Measurements from ENCODE around the gene NPSR1. TPM values are rescaled to one million over a fixed set of nuclear protein-coding genes. Genes with fewer than 3 reads are reported as not detected.

The NPSR1 gene
- total RNA-seq, 1 donor from 2014 or later: not detected

DNA sequence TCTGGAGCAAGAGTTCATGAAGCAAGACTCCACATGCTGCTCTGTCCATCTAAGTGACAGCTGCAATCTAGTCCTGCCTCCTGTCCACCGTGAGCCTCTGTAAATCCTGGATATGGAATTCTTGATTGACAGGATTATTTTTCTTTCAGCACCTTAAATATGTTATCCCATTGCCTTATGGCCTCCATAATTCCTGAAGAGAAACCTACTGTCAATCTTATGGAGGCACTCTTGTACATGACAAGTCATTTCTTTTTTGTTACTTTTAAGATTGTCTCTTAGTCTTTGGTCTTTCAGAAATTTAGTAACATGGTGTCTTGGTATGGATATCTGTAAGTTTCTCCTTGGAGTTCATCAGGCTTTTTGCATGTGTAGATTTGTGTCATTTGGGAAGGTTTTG, 82.8 kb downstream of the NPSR1 start:
- Mint-ChIP-seq H3K4me1 (ENCODE audit: low read depth) (no peaks in the 10 kb centered on the region), H3K4me3 (ENCODE audit: low read depth) (no peak overlapping the region), H3K27me3 (no peaks in the 10 kb centered on the region), H3K9me3 (ENCODE audit: low read depth) (peaks cover 23% of the 10 kb centered on the region), H3K27ac (no peak overlapping the region), H3K36me3 (ENCODE audit: insufficient read depth) (no peaks in the 10 kb centered on the region)
- DNase-seq (ENCODE audit: low spot score, unreplicated experiment): no peak
- TF ChIP-seq CTCF (IDR thresholded peaks at IDR 0.05; ENCODE audit: unreplicated experiment): no peak

DNA sequence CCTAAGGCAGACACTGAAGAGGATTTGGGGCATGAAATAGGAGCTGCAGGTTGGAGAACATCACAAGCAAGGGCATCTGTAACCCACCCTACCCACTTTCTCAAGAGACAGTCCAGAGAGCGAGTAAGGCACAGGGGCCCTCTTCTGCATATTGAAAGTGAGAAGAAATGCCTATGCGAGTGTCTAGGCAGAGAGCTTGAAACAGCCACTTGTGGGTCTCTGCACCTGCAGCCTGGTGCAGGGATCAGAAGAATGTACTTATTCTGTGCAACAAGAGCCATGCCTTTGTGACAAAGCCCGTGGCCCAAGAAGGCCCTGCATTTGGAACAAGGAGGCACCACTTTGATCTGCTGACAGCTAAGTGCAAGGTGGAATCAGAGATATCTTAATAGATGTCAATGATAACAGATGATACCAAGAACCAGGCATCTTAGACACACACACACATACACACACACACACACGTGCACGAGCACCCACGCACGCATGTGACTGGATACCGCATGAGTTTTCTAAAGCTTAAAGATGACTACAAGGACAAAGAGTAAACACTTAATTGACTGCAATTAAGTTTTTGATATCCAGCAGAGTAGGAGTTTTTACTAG, 89.3 kb downstream of the NPSR1 start:
- DNase-seq (ENCODE audit: low spot score, unreplicated experiment): no peak
- H3K36me3 Mint-ChIP-seq (ENCODE audit: insufficient read depth): peaks cover 12% of the 10 kb centered on the region
- H3K4me3 Mint-ChIP-seq (ENCODE audit: low read depth): no peak overlapping the region
- H3K4me1 Mint-ChIP-seq (ENCODE audit: low read depth): peaks cover 20% of the 10 kb centered on the region
- H3K27me3 Mint-ChIP-seq: no peaks in the 10 kb centered on the region
- TF ChIP-seq CTCF (IDR thresholded peaks at IDR 0.05; ENCODE audit: unreplicated experiment): no peak
- H3K9me3 Mint-ChIP-seq (ENCODE audit: low read depth): peaks cover 23% of the 10 kb centered on the region
- H3K27ac Mint-ChIP-seq: no peak overlapping the region

DNA sequence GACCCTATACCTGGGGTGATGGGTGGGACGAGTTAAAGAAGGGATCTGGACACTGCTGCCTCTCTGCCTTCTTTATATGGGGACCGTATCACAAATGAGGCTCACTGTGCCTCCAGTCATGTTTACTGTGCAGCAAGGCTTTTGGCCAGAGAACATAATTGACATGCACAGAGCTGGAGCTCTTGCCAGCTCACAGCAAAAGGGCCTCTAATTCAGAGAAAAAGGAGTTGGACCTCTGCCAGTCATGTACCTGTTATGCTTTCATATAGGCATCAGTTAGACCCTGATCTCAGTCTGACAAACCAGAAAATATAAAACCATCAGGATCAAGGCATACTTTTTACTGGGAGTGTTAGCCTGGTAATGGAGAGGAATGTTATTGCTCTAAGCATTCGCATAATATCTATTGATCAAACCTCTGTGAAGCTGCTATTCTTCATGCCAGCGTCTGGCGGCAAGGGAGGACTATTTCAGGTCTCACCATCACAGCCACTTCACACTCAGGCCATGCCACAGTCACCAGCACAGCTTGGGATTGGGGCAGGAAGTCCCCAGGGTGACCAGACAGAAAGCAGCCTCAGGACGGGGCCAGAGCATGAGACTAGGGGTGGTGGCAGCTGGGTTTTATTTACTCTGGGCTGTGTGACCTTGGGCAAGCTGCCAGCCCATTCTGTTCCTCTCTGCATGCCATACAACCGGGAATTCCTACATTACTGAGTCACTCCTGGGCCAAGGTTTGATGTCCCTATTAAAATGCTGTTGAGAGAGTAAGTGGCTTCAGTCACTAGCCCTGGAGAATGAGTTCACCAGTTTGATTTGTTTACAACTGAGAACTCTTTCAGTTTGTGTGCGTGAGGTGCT, 90.1 kb downstream of the NPSR1 start:
- Mint-ChIP-seq H3K4me1 (ENCODE audit: low read depth) (peaks cover 29% of the 10 kb centered on the region), H3K9me3 (ENCODE audit: low read depth) (peaks cover 18% of the 10 kb centered on the region), H3K36me3 (ENCODE audit: insufficient read depth) (peaks cover 14% of the 10 kb centered on the region), H3K4me3 (ENCODE audit: low read depth) (no peak overlapping the region), H3K27ac (peak overlapping the region; percentile 93), H3K27me3 (no peaks in the 10 kb centered on the region)
- no peak for TF ChIP-seq CTCF (IDR thresholded peaks at IDR 0.05; ENCODE audit: unreplicated experiment)
- no peak for DNase-seq (ENCODE audit: low spot score, unreplicated experiment)

DNA sequence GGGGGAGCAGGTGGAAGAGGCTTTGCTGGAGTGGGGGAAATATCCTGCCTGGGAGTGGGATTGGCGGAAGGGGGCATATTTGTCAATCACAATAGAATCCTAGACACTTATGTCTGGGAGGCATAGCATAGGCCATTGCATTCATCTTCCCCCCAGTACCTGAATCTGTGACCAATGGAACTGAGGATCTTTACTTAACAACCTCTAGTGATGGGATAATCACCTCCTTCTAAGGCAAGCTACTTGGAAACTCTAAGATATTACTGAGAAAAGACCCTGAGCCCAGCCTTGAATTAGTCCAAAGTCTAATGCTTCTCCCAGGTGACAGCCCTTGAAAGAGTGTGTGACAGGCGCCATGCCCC, 90.7 kb downstream of the NPSR1 start:
- Mint-ChIP-seq H3K36me3 (ENCODE audit: insufficient read depth) (peaks cover 18% of the 10 kb centered on the region), H3K27ac (peak overlapping the region; percentile 93)
- TF ChIP-seq CTCF (IDR thresholded peaks at IDR 0.05; ENCODE audit: unreplicated experiment): no peak

GRCh38 chr7:34749446-34749845, 91.4 kb downstream of the NPSR1 start:
- no peak overlapping the region for H3K27ac Mint-ChIP-seq
- H3K4me1 Mint-ChIP-seq (ENCODE audit: low read depth): peaks cover 35% of the 10 kb centered on the region
- no peaks in the 10 kb centered on the region for H3K27me3 Mint-ChIP-seq
- TF ChIP-seq CTCF (IDR thresholded peaks at IDR 0.05; ENCODE audit: unreplicated experiment): no peak
- peaks cover 18% of the 10 kb centered on the region for H3K9me3 Mint-ChIP-seq (ENCODE audit: low read depth)
- no peak overlapping the region for H3K4me3 Mint-ChIP-seq (ENCODE audit: low read depth)
- H3K36me3 Mint-ChIP-seq (ENCODE audit: insufficient read depth): peaks cover 18% of the 10 kb centered on the region
- DNase-seq (ENCODE audit: low spot score, unreplicated experiment): no peak

More for the DNA sequence above, 90.7 kb downstream of the NPSR1 start:
- H3K4me3 Mint-ChIP-seq (ENCODE audit: low read depth): no peak overlapping the region
- H3K4me1 Mint-ChIP-seq (ENCODE audit: low read depth): peaks cover 34% of the 10 kb centered on the region
- peaks cover 18% of the 10 kb centered on the region for H3K9me3 Mint-ChIP-seq (ENCODE audit: low read depth)
- no peaks in the 10 kb centered on the region for H3K27me3 Mint-ChIP-seq
- no peak for DNase-seq (ENCODE audit: low spot score, unreplicated experiment)
